WTC11 (cell line): ENCODE data around the gene UBE2E1. TPM values are rescaled to one million over a fixed set of nuclear protein-coding genes. Genes with fewer than 3 reads are reported as not detected.

Experiments used
- ATAC-seq: fragments of 200-7000 bp; cut with Tn5 transposase; 2 replicates; pipeline ENCODE4 v1.10.0; 2021; ENCODE audit warnings: mild to moderate bottlenecking, moderate library complexity
- CTCF ChIA-PET: fragments of 300-600 bp; sonication (Branson Sonifier 250); formaldehyde crosslinking; loops from one replicate; lab custom pipeline; 2021; ENCODE audit warnings: antibody characterized with exemption; lab: Charles Lee
- POLR2A ChIA-PET: fragments of 350-600 bp; sonication (Branson Sonifier 250); formaldehyde crosslinking; loops from one replicate; lab custom pipeline; 2021; ENCODE audit warnings: antibody characterized with exemption; lab: Charles Lee
- DNase-seq: peaks from one replicate; pipeline ENCODE4 v3.0.0; 2021; ENCODE audit warnings: low spot score
- H3K27ac Mint-ChIP-seq: 2 replicates; pipeline ENCODE4 v1.8.0; 2021; ENCODE audit warnings: mixed read lengths
- H3K27me3 Mint-ChIP-seq: 2 replicates; pipeline ENCODE4 v1.8.0; 2021; ENCODE audit warnings: low read depth, mild to moderate bottlenecking, moderate library complexity, mixed read lengths
- H3K36me3 Mint-ChIP-seq: 2 replicates; pipeline ENCODE4 v1.8.0; 2021; ENCODE audit warnings: mixed read lengths
- H3K4me1 Mint-ChIP-seq: 2 replicates; pipeline ENCODE4 v1.8.0; 2022; ENCODE audit warnings: mixed read lengths
- H3K4me3 Mint-ChIP-seq: 2 replicates; pipeline ENCODE4 v1.8.0; 2021; ENCODE audit warnings: mild to moderate bottlenecking, moderate library complexity, mixed read lengths
- H3K9me3 Mint-ChIP-seq: 2 replicates; pipeline ENCODE4 v1.8.0; 2021; ENCODE audit warnings: mixed read lengths
- AR ChIP-seq: fragments of 250-450 bp; sonication (Bioruptor Pico); IDR thresholded peaks from 2 replicates; pipeline ENCODE4 v1.9.0; 2021; ENCODE audit warnings: mild to moderate bottlenecking
- ATF1 ChIP-seq: sonication (generic); formaldehyde crosslinking; IDR thresholded peaks from 2 replicates; pipeline ENCODE4 v1.8.1; 2023; ENCODE audit warnings: mild to moderate bottlenecking, moderate library complexity, missing genetic modification reagents
- CREM ChIP-seq: sonication (generic); formaldehyde crosslinking; IDR thresholded peaks from 2 replicates; pipeline ENCODE4 v1.8.1; 2022; ENCODE audit warnings: mild to moderate bottlenecking, missing genetic modification reagents, moderate library complexity
- E2F4 ChIP-seq: sonication (generic); formaldehyde crosslinking; IDR thresholded peaks from 2 replicates; pipeline ENCODE4 v1.8.1; 2022; ENCODE audit warnings: low read depth, mild to moderate bottlenecking, moderate library complexity, missing genetic modification reagents, borderline replicate concordance
- ERG ChIP-seq: fragments of 250-450 bp; sonication (Bioruptor Pico); IDR thresholded peaks from 2 replicates; pipeline ENCODE4 v1.8.0; 2021; ENCODE audit warnings: mild to moderate bottlenecking
- ETV6 ChIP-seq: sonication (generic); formaldehyde crosslinking; IDR thresholded peaks from 2 replicates; pipeline ENCODE4 v1.8.1; 2022; ENCODE audit warnings: mild to moderate bottlenecking, missing genetic modification reagents
- IRF2 ChIP-seq: sonication (generic); formaldehyde crosslinking; IDR thresholded peaks from 2 replicates; pipeline ENCODE4 v1.8.0; 2022; ENCODE audit warnings: low read depth, missing genetic modification reagents, borderline replicate concordance
- JAZF1 ChIP-seq: fragments of 250-450 bp; sonication (Bioruptor Pico); IDR thresholded peaks from 2 replicates; pipeline ENCODE4 v1.9.0; 2021; ENCODE audit warnings: moderate library complexity, mild to moderate bottlenecking, inconsistent platforms
- JUN ChIP-seq: sonication (generic); formaldehyde crosslinking; IDR thresholded peaks from 2 replicates; pipeline ENCODE4 v1.8.0; 2023; ENCODE audit warnings: mild to moderate bottlenecking, missing genetic modification reagents
- MXD4 ChIP-seq: fragments of 250-450 bp; sonication (Bioruptor Pico); IDR thresholded peaks from 2 replicates; pipeline ENCODE4 v1.8.0; 2021; ENCODE audit warnings: mild to moderate bottlenecking, moderate library complexity, borderline replicate concordance
- MYBL2 ChIP-seq: sonication (generic); formaldehyde crosslinking; IDR thresholded peaks from 2 replicates; pipeline ENCODE4 v1.8.1; 2023; ENCODE audit warnings: mild to moderate bottlenecking, moderate library complexity, missing genetic modification reagents
- RELA ChIP-seq: sonication (generic); formaldehyde crosslinking; IDR thresholded peaks from 2 replicates; pipeline ENCODE4 v1.8.1; 2022; ENCODE audit warnings: missing genetic modification reagents, mild to moderate bottlenecking, borderline replicate concordance
- SP1 ChIP-seq: sonication (generic); formaldehyde crosslinking; conservative IDR thresholded peaks from 2 replicates; pipeline ENCODE4 v1.8.1; 2022; ENCODE audit warnings: missing genetic modification reagents
- TP53 ChIP-seq: sonication (generic); formaldehyde crosslinking; IDR thresholded peaks from 2 replicates; pipeline ENCODE4 v1.8.1; 2023; ENCODE audit warnings: mild to moderate bottlenecking, missing genetic modification reagents
- USF2 ChIP-seq: sonication (generic); formaldehyde crosslinking; IDR thresholded peaks from 2 replicates; pipeline ENCODE4 v1.8.1; 2023; ENCODE audit warnings: mild to moderate bottlenecking, missing genetic modification reagents, moderate library complexity
- ZMAT4 ChIP-seq: fragments of 250-450 bp; sonication (Bioruptor Pico); IDR thresholded peaks from 2 replicates; pipeline ENCODE4 v1.9.0; 2021; ENCODE audit warnings: mild to moderate bottlenecking
- ZNF121 ChIP-seq: sonication (generic); formaldehyde crosslinking; IDR thresholded peaks from 2 replicates; pipeline ENCODE4 v1.8.0; 2023; ENCODE audit warnings: missing genetic modification reagents
- ZNF138 ChIP-seq: sonication (generic); formaldehyde crosslinking; conservative IDR thresholded peaks from 2 replicates; pipeline ENCODE4 v1.8.1; 2022; ENCODE audit warnings: mild to moderate bottlenecking, moderate library complexity, missing genetic modification reagents
- ZNF317 ChIP-seq: sonication (generic); formaldehyde crosslinking; IDR thresholded peaks from 2 replicates; pipeline ENCODE4 v1.8.1; 2023; ENCODE audit warnings: low read depth, mild to moderate bottlenecking, moderate library complexity, missing genetic modification reagents, borderline replicate concordance
- ZNF396 ChIP-seq: fragments of 250-450 bp; sonication (Bioruptor Pico); IDR thresholded peaks from 2 replicates; pipeline ENCODE4 v1.8.0; 2021; ENCODE audit warnings: mild to moderate bottlenecking, moderate library complexity, borderline replicate concordance
- ZNF423 ChIP-seq: fragments of 250-450 bp; sonication (Bioruptor Pico); IDR thresholded peaks from 2 replicates; pipeline ENCODE4 v2.1.2; 2022; ENCODE audit warnings: mild to moderate bottlenecking, moderate library complexity
- total RNA-seq: library from RNA; stranded (reverse); gene quantifications from 3 replicates; pipeline ENCODE4 v1.2.3, GENCODE V29; 2021

UBE2E1 gene
- total RNA-seq, 1 experiment from 2014 or later: 121 TPM

- TF ChIP-seq SP1 (no peak), E2F4 (CRISPR knock-in tag) (no peak), AR (CRISPR knock-in tag) (no peak)
These were observed 31.9 kb downstream of the UBE2E1 start (continued) for GRCh38 chr3:23837691-23838090.

- peak; percentile 54 for ATAC-seq
- TF ChIP-seq IRF2 (CRISPR knock-in tag): no peak
- TF ChIP-seq ZNF423: no peak
- no peak for TF ChIP-seq JAZF1 (CRISPR knock-in tag)
- no peak for TF ChIP-seq ZNF396 (CRISPR knock-in tag)
- TF ChIP-seq TP53 (CRISPR knock-in tag): no peak
- no peak for TF ChIP-seq ETV6 (CRISPR knock-in tag)
- no peak for TF ChIP-seq ZNF138 (CRISPR knock-in tag)
- TF ChIP-seq ZMAT4 (CRISPR knock-in tag): no peak
- no peak for TF ChIP-seq CREM
- TF ChIP-seq ZNF317 (CRISPR knock-in tag): no peak
- TF ChIP-seq ZNF121 (CRISPR knock-in tag): no peak
- no peak for TF ChIP-seq JUN (CRISPR knock-in tag)
- no peak for TF ChIP-seq RELA (CRISPR knock-in tag)
- TF ChIP-seq ATF1 (CRISPR knock-in tag): no peak
- no peak for TF ChIP-seq ERG (CRISPR knock-in tag)
- TF ChIP-seq MXD4 (CRISPR knock-in tag): no peak
- TF ChIP-seq MYBL2 (CRISPR knock-in tag): no peak
- TF ChIP-seq USF2 (CRISPR knock-in tag): no peak
- Mint-ChIP-seq H3K27ac (peak overlapping the region; percentile 83), H3K36me3 (no peaks in the 10 kb centered on the region), H3K4me3 (no peak overlapping the region), H3K9me3 (no peaks in the 10 kb centered on the region), H3K4me1 (peaks cover 51% of the 10 kb centered on the region), H3K27me3 (no peaks in the 10 kb centered on the region)
- POLR2A ChIA-PET: no interaction called here
- DNase-seq: no peak
- CTCF ChIA-PET: no interaction called here
These were observed 34.8 kb downstream of the UBE2E1 start for GRCh38 chr3:23840521-23840920.
